Mesenteric fat pad (tissue), 1 donor: Measurements from ENCODE around the gene MUC5AC. TPM values are rescaled to one million over a fixed set of nuclear protein-coding genes. Genes with fewer than 3 reads are reported as not detected.
"Not testable (repeated sequence)": the region's sequence is repeated elsewhere in the genome, so short reads cannot be mapped to it uniquely, and the experiment has no call there.

Experiments
- DNase-seq: peaks from one replicate; pipeline ENCODE4 v3.0.0-alpha.2; 2020; ENCODE audit warnings: low spot score
- total RNA-seq: library from RNA; stranded (reverse); fragmentation: NEBNext Ultra II Directional; extraction: Animal tissue kit (Norgen Biotek cat#: 25700); gene quantifications from one replicate; pipeline ENCODE4 v1.2.1, GENCODE V29; 2021
- donor health status: DM: yes; HTN: yes; CAD: no.

MUC5AC gene
- total RNA-seq, 1 donor from 2014 or later, result not detected

DNA sequence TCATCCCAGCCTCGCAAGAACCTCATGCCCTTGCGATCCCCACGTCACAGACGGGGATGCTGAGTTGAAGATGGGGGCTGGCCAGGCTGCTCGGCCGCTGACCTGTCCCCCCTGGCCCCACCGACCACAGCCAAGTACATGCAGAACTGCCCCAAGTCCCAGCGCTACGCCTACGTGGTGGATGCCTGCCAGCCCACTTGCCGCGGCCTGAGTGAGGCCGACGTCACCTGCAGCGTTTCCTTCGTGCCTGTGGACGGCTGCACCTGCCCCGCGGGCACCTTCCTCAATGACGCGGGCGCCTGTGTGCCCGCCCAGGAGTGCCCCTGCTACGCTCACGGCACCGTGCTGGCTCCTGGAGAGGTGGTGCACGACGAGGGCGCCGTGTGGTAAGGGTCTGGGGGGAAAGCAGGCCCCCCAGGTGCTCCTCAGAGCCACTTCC lies 75.1 kb downstream of the MUC5AC start:
- no peak for DNase-seq

- peak; percentile 72 for DNase-seq
These were observed 75.7 kb downstream of the MUC5AC start for GRCh38 chr11:1233351-1234053.

DNA sequence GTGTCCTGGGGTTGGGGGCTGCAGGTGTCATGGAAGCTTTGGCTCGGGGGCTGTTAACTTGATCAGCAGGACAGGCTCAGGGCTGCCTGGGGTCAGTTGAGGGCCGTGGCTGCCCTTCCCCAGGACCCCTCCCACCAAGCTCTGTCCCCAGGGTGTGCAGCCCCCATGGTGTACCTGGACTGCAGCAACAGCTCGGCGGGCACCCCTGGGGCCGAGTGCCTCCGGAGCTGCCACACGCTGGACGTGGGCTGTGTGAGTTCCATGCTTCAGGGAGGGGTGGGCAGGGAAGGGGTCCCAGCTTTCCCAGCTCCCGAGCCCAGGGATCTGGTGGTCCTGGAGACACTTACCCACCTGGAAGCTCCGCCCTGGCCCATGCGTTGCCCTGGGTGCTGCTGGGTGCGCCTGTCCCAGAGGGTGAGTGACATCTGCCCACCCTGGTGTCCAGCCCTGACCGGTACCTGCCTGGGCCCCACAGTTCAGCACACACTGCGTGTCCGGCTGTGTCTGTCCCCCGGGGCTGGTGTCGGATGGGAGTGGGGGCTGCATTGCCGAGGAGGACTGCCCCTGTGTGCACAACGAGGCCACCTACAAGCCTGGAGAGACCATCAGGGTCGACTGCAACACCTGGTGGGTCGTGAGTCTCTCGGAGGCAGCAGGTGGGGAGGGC lies 76.4 kb downstream of the MUC5AC start:
- DNase-seq, result peak; percentile 80

GRCh38 chr11:1234771-1235305 lies 77.1 kb downstream of the MUC5AC start:
- peak; percentile 89 for DNase-seq

GRCh38 chr11:1235306-1235900 lies 77.7 kb downstream of the MUC5AC start:
- peak; percentile 82 for DNase-seq

GRCh38 chr11:1235901-1236315 lies 78.2 kb downstream of the MUC5AC start:
- DNase-seq, result peak; percentile 86

- DNase-seq, result peak; percentile 69
These were observed 78.8 kb downstream of the MUC5AC start for GRCh38 chr11:1236316-1237127.

DNA sequence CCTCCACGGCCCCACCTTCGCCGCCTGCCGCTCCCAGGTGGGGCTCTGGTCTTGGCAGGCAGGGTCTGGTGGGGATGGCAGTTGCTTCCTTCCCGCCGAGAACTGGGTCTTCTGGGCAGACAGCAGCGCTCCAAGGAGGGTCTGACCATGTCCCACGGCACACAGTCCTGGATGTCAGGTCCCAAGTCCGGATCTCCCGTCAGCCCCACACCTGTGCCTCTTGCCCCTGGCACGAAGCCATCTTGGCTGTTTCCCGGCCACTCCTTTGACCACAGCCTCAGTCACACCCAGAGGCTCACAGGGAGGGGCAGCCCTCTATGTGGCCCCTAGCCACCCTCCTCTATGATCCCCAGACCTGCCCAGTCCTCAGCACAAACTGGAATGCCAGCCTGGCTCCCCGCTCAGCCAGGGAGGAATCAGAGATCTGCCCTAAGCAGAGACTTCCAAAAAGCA lies 79.4 kb downstream of the MUC5AC start:
- no peak for DNase-seq

DNA sequence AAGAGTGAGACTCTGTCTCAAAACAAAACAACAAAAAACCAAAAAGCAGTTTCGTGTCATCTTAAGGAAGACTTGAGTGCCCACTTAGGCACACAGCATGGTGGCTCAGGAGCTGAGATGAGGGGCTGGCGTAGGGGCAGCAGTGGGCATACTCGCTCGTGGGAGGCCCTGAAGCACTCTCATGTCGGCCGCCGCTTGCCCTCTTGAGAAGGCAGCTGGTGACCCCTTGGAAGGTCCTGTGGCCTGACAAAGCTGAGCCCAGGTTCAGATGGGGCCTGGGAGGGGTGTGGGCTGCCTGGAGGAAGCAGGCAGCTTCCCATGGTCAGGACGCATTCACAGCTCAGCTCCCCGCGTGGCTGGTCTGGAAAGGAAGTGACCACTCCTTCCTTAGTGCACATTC lies 80.1 kb downstream of the MUC5AC start:
- DNase-seq, result no peak

DNA sequence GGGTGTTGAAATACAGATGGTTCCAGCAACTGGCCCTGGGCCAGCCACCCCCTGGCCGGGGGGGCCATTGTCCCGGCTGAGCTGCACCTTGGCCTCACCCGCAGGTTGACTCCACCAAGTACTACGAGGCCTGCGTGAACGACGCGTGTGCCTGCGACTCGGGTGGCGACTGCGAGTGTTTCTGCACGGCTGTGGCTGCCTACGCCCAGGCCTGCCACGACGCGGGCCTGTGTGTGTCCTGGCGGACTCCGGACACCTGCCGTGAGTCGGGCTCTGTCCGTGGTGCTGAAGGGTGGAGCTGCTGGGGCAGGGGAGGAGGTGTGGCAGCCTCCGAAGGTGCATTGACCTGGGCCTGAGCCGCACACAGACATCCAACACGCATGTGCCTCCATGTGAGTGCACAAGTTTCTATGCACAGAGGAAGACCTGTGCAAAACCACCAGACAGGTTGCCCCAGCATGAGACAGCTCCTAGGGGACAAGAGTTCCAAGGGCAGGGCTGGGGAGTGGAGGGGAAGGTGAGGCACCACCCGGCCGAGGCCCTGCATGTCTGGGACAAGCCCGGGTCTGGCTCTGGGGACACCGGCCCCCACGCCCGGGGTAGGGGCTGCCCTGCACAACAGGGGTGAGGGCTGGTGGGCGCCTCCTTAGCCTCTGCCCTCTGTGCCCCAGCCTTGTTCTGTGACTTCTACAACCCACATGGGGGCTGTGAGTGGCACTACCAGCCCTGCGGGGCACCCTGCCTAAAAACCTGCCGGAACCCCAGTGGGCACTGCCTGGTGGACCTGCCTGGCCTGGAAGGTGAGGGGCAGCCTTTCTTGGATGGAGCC lies 81.2 kb downstream of the MUC5AC start:
- no peak for DNase-seq

- no peak for DNase-seq
These were observed 81.9 kb downstream of the MUC5AC start for GRCh38 chr11:1239596-1240205.

DNA sequence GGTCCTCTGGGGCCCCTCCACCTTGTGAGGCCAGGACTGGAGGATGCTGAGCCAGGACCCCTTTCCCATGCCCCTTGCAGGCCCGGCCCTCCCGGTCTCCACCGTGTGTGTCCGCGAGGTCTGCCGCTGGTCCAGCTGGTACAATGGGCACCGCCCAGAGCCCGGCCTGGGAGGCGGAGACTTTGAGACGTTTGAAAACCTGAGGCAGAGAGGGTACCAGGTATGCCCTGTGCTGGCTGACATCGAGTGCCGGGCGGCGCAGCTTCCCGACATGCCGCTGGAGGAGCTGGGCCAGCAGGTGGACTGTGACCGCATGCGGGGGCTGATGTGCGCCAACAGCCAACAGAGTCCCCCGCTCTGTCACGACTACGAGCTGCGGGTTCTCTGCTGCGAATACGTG lies 83.0 kb downstream of the MUC5AC start:
- no peak for DNase-seq

- no peak for DNase-seq
These were observed 84.0 kb downstream of the MUC5AC start for GRCh38 chr11:1241706-1242105.

DNA sequence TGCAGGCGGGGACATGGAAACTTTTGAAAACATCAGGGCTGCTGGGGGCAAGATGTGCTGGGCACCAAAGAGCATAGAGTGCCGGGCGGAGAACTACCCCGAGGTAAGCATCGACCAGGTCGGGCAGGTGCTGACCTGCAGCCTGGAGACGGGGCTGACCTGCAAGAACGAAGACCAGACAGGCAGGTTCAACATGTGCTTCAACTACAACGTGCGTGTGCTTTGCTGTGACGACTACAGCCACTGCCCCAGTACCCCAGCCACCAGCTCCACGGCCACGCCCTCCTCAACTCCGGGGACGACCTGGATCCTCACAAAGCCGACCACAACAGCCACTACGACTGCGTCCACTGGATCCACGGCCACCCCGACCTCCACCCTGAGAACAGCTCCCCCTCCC lies 84.5 kb downstream of the MUC5AC start:
- no peak for DNase-seq

DNA sequence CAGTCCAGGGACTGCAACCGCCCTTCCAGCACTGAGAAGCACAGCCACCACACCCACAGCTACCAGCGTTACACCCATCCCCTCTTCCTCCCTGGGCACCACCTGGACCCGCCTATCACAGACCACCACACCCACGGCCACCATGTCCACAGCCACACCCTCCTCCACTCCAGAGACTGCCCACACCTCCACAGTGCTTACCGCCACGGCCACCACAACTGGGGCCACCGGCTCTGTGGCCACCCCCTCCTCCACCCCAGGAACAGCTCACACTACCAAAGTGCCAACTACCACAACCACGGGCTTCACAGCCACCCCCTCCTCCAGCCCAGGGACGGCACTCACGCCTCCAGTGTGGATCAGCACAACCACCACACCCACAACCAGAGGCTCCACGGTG lies 85.0 kb downstream of the MUC5AC start:
- DNase-seq, result not testable (repeated sequence)

- DNase-seq, result not testable (repeated sequence)
These were observed 85.8 kb downstream of the MUC5AC start for GRCh38 chr11:1243521-1243920.

- not testable (repeated sequence) for DNase-seq
These were observed 86.8 kb downstream of the MUC5AC start for GRCh38 chr11:1244557-1244956.

GRCh38 chr11:1245717-1246116 lies 88.0 kb downstream of the MUC5AC start:
- not testable (repeated sequence) for DNase-seq

DNA sequence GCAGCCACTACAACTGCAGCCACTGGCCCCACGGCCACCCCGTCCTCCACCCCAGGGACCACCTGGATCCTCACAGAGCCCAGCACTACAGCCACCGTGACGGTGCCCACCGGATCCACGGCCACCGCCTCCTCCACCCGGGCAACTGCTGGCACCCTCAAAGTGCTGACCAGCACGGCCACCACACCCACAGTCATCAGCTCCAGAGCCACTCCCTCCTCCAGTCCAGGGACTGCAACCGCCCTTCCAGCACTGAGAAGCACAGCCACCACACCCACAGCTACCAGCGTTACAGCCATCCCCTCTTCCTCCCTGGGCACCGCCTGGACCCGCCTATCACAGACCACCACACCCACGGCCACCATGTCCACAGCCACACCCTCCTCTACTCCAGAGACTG lies 88.5 kb downstream of the MUC5AC start:
- not testable (repeated sequence) for DNase-seq

DNA sequence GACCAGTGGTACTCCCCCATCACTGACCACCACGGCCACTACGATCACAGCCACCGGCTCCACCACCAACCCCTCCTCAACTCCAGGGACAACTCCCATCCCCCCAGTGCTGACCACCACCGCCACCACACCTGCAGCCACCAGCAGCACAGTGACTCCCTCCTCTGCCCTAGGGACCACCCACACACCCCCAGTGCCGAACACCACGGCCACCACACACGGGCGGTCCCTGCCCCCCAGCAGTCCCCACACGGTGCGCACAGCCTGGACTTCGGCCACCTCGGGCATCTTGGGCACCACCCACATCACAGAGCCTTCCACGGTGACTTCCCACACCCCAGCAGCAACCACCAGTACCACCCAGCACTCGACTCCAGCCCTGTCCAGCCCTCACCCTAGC lies 89.3 kb downstream of the MUC5AC start:
- DNase-seq, result not testable (repeated sequence)
